GM21423 (cell line): ENCODE measurements around the gene NEK5.
"Not testable (repeated sequence)": the region's sequence is repeated elsewhere in the genome, so short reads cannot be mapped to it uniquely, and the experiment has no call there.

ENCODE experiments used
- ATAC-seq: cut with Tn5 transposase; IDR thresholded peaks from one replicate; pipeline ENCODE4 v1.9.1; 2021; ENCODE audit warnings: mild to moderate bottlenecking, moderate library complexity; ENCODE audit not compliant: unreplicated experiment

NEK5 gene

DNA sequence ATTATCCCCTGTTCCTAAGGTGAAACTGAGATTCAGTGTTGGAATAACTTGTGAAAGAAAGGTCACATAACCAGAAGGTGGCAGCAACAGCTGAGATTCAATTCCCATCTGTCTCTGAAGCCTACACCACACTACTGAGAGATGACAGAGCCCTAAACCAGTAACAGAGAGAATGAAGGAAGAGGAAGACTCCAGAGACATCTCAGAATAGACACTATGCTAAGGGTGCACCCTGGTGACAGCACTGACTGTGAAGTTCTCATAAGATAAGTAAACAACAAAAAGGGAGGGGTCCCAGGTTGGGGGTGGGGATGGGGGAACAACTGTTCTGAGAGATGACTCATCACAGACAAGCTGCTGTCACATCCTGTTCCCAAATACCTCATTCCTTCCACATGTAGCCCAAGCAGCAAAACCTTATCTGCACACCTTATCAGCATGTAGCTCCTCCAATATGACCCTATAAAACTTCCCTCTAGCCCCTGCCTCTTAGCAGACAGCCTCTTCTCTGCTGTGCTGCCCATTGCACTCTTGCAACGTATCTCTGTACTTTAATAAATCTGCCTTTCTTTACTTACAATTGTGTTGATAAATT, 57.8 kb downstream of the NEK5 start:
- ATAC-seq, result no peak

DNA sequence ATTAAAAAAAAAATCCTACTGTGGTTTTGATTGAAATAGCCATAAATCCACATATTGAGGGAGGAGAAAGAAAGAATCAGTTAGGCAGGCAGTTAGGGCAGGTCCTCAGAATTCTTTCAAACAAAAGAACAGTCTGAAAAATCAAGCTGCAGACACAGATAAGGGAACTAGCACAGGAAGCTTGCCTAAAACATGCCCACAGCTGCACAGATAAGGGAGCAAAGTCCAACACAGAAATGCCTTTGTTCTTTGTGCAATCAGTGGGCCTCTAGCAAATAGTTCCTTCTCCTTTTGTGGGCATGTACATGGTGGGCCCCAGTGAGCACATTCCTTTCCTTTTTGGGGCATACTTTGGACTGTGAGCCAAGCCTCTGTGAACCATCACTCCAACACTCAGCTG, 61.6 kb downstream of the NEK5 start:
- ATAC-seq, result no peak

DNA sequence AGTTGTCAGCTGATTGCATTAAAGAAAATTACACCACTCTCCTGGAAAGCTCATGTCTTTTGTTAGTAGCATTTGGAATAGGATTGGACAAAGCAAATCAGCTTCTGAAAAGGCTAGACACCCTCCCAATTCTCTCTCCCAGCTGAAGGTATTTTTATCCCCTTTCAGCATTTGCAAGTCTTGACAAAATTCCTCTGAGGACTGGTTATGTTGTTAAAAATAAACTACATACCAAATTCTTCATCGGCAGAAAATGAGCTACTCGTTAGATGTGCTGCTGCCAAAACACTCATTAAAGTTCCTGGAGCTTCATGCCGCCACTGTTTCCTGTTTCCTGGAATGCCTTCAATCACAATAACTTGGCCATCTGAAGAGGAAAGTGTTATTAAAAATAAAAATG, 67.3 kb downstream of the NEK5 start:
- no peak for ATAC-seq

DNA sequence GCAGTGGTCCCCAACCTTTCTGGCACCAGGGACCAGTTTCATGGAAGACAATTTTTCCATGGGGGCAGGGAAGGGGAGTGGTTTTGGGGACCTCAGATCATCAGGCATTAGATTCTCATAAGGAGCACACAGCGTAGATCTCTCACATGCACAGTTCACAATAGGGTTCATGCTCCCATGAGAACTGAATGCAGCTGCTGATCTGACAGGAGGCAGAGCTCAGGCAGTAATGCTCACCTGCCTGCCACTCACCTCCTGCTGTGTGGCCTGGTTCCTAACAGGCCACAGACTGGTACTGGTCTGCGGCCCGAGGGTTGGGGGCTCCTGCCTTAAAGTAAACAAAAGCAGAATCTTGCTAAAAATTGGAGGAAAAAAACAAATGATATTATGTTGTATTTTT, 67.8 kb downstream of the NEK5 start:
- not testable (repeated sequence) for ATAC-seq

DNA sequence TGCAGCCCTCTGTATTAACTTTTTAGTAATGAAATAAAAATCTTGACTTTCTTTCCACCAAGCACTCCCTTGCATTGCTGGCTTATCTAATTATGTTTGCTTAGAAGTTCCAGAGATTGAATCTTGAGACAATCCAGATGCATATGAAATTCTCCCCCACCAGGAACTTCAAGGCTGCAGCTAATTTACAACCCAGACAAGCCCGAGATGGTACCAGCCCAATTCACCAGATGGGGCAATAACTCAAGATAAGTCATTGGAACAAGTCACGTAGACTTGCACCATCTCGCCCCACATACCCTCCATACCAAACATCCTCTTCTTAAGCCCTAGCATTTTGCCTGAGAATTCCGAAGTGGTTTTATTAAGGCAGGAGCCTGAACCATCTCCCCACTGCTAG, 75.4 kb downstream of the NEK5 start:
- ATAC-seq, result no peak

DNA sequence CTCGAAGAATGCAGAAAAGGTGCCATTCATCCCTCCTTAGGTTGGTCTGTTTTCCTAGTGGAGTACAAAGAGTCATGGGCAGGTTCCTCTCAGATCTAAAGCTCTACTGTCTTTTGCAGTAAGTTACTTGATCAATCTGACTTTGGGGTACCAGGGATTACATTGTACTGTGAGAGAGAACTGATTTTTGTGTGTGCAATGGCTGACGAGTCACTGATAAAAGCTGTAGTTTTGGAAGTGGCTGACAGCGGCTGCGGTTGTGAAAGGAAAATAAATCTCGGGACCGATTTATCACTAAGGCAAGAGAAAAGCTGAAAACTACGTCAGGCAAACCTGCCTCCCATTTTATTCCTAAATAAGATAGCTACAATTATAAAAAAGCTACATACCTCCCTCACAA, 77.5 kb downstream of the NEK5 start:
- ATAC-seq, result no peak

DNA sequence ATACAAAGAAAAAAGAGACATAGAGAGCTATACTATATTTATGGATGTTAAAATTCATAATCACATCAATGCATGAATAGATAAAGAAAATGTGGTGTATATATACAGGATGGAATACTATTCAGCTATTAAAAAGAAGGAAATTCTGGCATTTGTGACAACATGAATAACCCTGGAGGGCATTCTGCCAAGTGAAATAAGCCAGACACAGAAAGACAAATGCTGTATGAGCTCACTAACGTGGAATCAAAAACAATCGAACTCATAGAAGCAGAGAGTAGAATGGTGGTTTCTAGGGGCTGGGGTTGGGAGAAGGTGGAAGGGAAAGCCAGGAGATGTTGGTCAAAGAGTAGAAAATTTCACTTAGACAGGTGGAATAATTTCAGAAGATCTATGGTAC, 80.4 kb downstream of the NEK5 start:
- ATAC-seq, result no peak

DNA sequence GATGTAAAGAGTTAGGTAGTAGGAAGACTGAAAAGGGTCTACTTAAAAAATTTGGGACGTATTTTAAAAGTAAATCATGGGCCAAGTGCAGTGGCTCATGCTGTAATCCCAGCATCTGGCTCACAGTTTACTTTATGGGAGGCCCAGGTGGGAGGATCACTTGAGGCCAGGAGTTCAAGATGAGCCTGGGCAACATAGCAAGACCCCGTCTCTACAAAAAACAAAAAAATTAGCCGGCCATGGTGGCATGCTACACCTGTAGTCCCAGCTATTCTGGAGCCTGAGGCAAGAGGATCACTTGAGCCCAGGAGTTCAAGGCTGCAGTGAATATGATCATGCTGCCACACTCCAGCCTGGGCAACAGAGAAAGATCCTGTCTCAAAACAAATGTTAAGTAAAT, 81.4 kb downstream of the NEK5 start:
- no peak for ATAC-seq

DNA sequence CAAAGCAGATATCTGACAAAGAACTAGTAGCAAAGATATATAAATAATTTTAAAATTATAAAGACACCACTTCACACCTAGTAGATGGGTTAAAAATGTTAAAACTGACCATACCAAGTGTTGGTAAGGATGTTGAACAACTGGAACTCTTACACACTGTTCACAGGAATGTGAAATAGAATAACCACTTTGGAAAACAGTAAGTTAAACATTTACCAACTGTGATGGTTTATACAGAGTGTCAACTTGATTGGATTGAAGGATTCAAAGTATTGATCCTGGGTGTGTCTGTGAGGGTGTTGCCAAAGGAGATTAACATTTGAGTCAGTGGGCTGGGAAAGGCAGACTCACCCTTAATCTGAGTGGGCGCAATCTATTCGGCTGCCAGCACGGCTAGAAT, 85.2 kb downstream of the NEK5 start:
- ATAC-seq, result no peak

DNA sequence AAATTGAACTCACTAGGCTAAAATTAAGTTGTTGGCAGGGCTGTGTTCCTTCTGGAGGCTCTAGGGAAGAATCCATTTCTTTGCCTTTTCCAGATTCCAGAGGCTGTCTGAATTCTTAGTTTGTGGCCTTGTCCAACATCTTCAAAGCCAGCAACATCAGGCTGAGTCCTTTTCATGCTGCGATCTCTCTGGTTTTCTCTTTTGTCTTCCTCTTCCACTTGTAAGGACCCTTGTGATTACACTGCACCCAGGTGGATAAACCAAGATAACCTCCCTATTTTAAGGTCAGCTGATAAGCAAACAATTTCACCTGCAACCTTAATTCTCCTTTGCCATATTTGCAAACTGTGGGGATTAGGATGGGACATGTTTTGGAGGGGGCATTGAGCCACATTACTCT, 92.8 kb downstream of the NEK5 start:
- ATAC-seq, result no peak

DNA sequence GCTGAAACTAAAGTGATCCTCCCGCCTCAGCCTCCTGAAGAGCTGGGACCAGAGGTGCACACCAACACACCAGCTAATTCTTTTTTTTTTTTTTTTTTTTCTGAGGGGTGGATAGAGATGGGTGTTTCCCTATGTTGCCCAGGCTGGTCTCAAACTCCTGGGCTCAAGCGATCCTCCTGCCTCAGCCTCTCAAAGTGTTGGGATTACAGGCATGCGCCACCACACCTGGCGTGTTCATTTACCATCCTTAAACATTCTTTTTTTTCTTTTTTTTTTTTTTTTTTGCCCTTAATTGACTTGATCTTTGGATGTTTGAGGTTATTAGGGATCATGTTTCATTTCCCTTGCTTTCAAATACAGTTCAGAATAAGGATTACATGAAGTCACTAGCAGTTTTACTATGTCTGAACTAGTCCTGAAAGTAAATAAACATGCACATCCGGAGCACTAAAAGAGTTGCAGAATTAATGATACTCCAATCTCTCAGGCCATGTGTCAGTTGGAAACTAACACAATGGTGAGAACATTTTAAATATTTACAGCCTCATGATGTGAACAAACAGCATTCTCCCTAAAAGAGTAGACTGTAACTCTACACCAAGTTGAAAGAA, 94.2 kb downstream of the NEK5 start:
- ATAC-seq, result no peak

DNA sequence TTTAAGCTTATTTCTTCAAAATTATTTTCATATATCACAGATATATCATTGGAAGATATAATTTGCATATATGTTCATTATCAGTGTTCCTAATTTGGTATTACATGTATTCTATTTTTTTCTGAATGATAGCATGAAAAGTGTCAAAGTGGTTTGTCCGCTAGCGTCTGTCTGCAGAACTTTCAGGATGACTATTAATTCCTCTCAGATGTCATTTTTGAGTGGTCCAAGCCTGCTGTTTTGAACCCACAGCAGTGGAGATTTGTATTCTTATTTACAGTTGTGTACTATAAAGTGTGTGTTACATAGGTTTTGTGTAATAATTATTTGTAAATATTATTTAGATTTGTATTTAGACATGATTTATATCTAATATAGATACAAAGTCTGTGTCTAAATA, 95.8 kb downstream of the NEK5 start:
- ATAC-seq, result no peak

DNA sequence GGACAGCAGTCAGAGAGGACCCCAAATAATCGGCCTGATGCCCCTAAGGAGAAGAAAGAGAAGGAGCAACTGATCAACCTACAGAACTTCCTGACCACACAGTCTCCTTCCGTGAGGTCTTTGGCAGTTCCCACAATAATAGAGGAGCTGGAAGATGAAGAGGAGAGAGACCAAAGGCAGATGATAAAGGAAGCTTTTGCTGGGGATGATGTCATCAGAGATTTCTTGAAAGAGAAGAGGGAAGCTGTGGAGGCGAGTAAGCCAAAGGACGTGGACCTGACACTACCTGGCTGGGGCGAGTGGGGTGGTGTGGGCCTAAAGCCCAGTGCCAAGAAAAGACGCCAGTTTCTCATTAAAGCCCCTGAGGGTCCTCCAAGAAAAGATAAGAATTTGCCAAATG, 98.5 kb downstream of the NEK5 start:
- ATAC-seq, result not testable (repeated sequence)

DNA sequence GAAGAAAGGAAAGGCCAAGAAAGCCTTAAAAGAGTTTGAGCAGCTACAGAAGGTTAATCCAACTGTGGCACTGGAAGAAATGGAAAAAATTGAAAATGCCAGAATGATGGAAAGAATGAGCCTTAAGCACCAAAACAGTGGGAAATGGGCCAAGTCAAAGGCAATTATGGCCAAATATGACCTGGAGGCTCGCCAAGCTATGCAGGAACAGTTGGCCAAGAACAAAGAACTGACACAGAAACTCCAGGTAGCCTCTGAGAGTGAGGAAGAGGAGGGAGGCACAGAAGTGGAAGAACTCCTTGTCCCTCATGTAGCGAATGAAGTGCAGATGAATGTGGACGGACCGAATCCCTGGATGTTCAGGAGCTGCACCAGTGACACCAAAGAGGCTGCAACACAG, 99.3 kb downstream of the NEK5 start:
- no peak for ATAC-seq

DNA sequence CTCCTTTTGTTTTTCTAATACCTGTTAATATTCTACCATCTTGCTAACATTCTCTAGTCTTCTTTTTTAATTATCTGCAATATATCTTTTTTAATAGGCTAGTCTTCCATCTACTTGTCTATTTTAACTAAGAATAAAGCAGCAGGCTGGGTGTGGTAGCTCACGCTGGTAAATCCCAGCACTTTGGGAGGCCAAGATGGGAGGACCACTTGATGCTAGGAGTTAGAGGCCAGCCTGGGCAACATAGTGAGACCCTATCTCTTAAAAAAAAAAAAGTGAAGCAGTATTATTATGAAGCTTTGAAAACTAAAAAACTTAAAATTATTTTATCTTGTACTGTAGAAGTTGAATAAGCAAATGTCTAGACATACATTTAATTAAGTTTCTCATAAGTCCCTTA, 101.0 kb downstream of the NEK5 start:
- no peak for ATAC-seq

DNA sequence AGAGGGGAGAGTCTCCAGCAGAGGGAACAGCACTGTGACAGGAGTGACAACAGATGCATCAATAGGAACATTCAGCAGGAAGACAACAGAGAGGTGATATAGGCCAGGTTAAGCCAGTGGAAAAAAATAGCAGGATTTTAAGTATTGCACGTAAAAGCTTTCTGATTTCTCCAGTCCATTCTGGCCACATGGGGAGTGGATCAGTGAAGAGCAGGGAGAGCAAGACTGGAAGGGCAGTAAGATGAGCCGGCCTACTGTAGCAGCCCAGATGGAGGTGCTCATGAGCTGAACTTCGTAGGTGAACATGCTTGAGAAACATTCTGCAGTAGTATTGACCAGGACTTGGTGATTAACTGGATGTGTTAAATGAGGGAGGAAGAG, 102.6 kb downstream of the NEK5 start:
- ATAC-seq, result no peak

DNA sequence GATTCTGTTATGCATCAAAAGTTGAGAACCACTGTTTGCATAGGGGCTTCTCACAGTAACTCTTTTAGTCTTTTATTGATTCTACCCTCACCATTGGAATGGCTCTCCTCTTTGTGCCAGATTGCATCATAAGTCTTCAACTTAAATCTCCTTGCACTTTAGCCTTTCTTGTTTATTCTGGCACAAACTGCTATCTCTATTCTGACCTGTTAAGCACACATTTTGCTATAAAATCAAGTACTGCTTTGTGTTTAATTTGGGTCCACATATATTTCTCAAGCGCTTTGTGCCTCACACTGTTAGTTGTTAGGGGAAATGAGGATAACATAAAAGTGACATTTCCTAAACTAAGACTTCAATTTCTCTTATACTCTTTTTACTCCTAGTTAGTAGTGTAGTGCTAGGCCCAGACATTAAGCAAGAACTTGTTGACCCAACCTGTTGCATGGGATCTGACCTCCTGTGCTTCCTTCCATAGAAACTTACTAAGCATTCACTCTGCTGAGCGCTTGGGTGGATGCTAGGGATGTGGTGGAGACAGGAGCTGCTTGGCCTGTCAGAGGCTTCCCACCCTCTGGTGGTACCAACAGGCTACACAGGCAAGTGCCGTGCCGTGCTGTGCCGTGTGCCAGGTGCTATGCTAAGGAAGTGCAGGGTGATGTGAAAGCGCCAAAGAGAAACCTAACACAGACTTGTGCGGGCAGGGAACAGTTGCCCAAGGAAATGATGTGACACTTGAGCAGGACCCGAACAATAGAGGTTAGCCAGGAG, 103.2 kb downstream of the NEK5 start:
- ATAC-seq, result no peak

DNA sequence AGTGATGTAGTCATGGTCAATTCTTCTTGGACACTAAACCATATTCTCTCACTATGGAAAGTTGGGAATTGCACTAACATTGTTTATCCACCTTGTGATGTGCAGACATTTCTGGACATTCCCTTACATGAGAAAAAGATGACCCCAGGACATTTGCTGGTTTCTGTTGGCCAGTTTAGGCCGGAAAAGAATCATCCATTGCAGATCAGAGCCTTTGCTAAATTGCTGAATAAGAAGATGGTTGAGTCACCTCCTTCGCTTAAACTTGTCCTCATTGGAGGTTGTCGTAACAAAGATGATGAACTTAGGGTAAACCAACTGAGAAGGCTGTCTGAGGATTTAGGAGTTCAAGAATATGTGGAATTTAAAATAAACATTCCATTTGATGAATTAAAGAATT, 104.4 kb downstream of the NEK5 start, which contains the start of gene UTP14C:
UTP14C (plus strand) TSS at position 211 of the 400 bp plus-strand sequence. CDS start 4,114 bp downstream, outside the sequence.
- ATAC-seq, result no peak

DNA sequence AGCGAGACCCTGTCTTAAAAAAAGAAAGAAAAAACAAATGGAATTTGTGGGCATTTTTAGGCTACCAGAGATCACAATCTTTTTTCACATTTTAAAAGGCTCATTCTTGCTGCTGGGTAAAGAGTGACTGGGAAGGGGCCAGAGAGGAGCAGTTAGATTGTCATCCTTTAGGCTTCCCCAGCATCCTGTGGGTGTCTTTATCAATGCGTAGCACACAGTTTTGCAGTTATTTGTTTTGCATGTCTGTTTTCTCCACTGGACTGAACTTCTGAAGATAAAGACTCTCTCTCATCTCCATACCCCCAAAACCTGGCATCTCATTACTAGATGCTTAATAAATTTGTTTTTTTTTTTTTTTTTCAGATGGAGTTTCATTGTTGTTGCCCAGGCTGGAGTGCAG, 106.5 kb downstream of the NEK5 start:
- no peak for ATAC-seq

DNA sequence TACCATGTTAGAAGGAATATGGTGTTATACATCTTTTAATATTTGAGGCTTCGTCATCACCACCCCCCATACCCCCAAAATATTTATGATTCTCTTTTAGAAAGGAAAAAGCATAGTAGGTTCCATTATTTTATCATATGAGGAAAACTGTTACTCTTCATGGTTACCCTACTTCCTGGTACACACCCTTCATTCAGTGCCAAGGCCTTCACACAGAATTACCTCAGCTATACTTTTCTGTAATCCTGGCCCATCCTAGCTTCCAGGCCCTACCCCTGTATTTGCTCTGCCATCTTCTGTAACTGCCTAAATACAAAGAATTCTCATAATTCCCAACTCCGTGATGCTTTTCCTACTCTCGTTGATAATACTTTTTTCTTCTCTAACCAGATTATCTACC, 108.7 kb downstream of the NEK5 start:
- ATAC-seq, result no peak

DNA sequence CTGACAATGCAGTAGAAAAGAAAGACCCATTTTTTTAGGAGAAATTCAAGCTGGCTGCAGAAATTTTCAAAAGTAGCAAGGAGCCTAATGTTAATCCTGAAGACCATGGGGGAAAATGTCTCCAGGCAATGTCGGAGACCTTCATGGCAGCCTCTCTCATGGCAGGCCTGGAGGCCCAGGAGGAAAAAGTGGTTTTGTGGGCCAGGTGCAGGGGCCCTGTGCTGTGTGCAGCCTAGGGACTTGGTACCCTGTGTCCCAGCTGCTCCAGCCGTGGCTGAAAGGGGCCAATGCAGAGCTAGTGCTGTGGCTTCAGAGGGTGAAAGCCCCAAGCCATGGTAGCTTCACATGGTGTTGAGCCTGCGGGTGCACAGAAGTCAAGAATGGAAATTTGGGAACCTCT, 112.6 kb downstream of the NEK5 start:
- no peak for ATAC-seq

DNA sequence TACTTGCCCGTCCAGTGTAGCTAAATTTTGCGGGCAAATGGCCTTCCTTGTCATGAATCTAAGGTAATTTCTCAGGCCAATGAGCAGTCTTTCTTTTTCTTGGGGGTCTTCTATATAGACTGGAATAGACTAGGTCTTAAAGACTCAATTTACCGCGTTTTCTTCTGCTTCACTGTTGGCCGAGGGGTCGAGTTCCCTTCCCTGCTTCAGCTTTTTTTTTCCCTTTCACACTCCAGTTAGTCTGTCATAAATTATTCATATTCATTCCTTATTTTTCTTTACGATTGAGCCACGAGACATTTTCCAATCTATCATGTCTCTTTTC, 116.4 kb downstream of the NEK5 start:
- no peak for ATAC-seq
